NT2/D1 (cell line): Measurements from ENCODE around the gene VRK3.

Source experiments
- YY1 ChIP-seq: IDR thresholded peaks from 2 replicates; pipeline ENCODE4 v1.6.1; 2011; ENCODE audit not compliant: insufficient read length, insufficient read depth
- ZNF274 ChIP-seq: IDR thresholded peaks from 2 replicates; pipeline ENCODE4 v1.6.1; 2011; ENCODE audit warnings: mild to moderate bottlenecking, low read depth, low read length

DNA sequence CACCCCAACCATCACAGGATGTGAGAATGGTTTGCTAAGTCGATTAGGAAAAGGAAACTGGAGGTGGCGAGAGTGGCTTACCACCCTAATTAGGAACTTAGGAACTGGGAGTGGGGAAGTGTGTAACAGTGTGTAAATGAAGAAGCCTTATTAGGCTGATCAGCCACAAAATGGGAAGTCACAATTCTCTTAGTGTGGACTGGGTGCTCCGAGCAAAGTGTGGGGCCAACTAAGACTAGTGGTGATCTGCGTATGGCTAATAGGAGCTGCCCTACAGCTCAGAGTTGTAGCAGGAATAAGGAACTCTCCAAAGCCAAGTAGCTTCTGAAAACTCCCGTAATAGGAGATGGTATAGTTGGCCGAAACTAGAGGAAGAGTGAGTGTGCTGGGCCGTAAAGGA lies 71.8 kb downstream of the VRK3 start:
- TF ChIP-seq YY1, result no peak
- TF ChIP-seq ZNF274, result no peak
